ENCODE data around the gene TAOK3.
A peak's percentile ranks its signal among the peaks of the same experiment; 100 is the strongest.

The TAOK3 gene

DNA sequence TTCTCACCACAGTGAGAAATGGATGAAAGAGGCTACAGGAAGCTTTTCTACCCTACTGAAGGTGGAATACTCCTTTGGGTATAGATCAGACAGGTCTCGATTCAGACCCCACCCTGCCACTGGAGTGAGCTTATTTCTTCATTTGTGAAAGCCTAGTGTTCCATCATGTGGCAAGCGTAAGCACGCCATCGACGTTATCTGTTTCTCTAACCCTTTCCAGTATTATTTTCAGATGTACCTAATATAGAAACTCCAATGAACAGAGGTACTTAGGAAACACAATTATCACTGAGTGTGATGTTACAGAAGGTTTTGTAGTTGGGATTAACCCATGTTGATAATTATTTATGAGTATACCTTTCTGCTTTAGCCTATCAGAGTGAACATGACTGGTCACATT is 224.4 kb downstream of the TAOK3 start:
- no peak for DNase-seq (ENCODE audit: low read depth)
- TF ChIP-seq, protein P1, sequence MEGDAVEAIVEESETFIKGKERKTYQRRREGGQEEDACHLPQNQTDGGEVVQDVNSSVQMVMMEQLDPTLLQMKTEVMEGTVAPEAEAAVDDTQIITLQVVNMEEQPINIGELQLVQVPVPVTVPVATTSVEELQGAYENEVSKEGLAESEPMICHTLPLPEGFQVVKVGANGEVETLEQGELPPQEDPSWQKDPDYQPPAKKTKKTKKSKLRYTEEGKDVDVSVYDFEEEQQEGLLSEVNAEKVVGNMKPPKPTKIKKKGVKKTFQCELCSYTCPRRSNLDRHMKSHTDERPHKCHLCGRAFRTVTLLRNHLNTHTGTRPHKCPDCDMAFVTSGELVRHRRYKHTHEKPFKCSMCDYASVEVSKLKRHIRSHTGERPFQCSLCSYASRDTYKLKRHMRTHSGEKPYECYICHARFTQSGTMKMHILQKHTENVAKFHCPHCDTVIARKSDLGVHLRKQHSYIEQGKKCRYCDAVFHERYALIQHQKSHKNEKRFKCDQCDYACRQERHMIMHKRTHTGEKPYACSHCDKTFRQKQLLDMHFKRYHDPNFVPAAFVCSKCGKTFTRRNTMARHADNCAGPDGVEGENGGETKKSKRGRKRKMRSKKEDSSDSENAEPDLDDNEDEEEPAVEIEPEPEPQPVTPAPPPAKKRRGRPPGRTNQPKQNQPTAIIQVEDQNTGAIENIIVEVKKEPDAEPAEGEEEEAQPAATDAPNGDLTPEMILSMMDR (IDR thresholded peaks at IDR 0.05; ENCODE audit: low read depth, low read length, missing control alignments): no peak
- no peak overlapping the region for H3K4me3 ChIP-seq (ENCODE audit: low read depth, low read length)

DNA sequence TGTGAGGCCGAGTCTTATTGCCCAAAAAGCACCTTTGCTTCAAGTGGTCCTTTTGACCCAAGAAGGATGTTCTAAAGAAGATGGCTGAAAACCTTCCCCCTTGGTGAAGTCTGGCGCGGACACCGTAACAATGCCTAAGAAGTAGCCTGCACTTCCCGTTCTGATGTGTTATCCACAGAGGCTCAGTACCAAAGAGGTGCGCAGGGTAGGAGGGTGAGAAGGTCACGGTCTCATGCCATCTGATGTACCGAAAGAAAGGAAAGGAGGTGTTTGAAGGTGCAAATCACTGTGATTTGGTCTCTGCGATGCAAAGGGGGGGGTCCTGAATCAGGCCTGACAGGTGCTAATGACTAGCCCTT is 226.9 kb downstream of the TAOK3 start:
- TF ChIP-seq, protein P1 (IDR thresholded peaks at IDR 0.05; ENCODE audit: low read depth, low read length, missing control alignments): no peak
- no peak overlapping the region for H3K4me3 ChIP-seq (ENCODE audit: low read depth, low read length)
- no peak for DNase-seq (ENCODE audit: low read depth)

DNA sequence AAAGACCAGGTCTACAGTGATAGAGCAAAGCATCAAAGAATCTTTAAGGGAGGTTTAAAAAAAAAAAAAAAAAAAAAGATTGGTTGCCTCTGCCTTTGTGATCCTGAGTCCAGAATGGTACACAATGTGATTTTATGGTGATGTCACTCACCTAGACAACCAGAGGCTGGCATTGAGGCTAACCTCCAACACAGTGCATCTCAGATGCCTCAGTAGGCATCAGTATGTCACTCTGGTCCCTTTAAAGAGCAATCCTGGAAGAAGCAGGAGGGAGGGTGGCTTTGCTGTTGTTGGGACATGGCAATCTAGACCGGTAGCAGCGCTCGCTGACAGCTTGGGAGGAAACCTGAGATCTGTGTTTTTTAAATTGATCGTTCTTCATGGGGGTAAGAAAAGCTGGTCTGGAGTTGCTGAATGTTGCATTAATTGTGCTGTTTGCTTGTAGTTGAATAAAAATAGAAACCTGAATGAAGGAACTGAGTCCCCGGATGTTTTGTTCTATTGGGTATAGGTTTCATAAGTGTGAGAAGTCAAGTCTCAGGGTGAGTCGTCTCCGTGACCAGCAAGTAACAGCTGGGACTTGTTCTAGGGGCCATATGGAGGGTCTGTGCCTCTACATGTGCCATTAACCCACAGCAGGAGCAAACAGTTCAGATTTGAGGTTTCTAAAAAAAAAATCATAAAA is 227.5 kb downstream of the TAOK3 start:
- TF ChIP-seq, protein P1 (IDR thresholded peaks at IDR 0.05; ENCODE audit: low read depth, low read length, missing control alignments): no peak
- no peak overlapping the region for H3K4me3 ChIP-seq (ENCODE audit: low read depth, low read length)
- DNase-seq (ENCODE audit: low read depth): peak; percentile 44

DNA sequence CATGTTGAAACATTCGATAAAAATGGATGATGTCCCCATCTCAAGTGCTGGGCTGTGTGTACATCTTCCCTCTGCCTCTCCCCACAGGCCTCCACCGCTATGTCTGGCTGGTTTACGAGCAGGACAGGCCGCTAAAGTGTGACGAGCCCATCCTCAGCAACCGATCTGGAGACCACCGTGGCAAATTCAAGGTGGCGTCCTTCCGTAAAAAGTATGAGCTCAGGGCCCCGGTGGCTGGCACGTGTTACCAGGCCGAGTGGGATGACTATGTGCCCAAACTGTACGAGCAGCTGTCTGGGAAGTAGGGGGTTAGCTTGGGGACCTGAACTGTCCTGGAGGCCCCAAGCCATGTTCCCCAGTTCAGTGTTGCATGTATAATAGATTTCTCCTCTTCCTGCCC is 228.2 kb downstream of the TAOK3 start:
- TF ChIP-seq, protein P1 (IDR thresholded peaks at IDR 0.05; ENCODE audit: low read depth, low read length, missing control alignments): no peak
- H3K4me3 ChIP-seq (ENCODE audit: low read depth, low read length): no peak overlapping the region
- no peak for DNase-seq (ENCODE audit: low read depth)

DNA sequence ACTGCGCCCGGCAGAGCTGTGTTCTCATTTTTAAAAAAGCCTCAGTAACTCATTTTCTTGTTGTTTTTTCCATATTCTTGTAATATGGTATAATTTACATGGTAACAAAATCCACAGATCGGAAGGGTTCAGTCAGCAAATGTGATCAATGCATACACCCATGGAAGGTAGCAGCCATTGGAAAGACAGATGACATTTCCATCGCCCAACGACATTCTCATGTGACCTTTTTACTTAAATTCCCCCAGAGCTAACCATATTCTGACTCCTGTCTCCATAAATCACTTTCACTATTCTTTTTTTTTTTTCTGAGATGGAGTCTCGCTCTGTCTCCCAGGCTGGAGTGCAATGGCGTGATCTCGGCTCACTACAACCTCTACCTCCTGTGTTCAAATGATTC is 231.9 kb downstream of the TAOK3 start:
- no peak for DNase-seq (ENCODE audit: low read depth)
- TF ChIP-seq, protein P1 (IDR thresholded peaks at IDR 0.05; ENCODE audit: low read depth, low read length, missing control alignments): no peak
- H3K4me3 ChIP-seq (ENCODE audit: low read depth, low read length): no peak overlapping the region

DNA sequence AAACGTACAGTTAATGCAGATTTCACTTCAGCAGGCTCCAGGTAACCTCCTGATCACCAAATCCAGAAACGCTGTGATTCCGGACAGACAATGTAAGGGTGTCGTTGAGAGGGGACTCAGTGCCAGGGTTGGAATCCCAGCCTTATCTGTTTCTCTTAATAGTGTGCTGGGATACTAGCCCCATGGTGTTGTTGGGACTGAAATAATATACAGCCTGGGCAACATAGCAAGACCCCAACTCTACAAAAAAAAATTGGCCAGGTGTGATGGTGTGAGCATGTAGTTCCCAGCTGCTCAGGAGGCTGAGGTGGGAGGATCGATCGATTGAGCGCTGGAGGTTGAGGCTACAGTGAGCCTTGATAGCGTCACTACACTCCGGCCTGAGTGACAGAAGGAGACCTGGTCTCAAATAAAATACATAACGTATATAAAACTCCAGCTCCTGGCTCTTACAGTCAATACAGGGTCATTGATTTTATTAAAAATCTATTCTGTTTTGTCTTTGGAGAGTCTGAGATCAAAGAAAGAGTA is 235.5 kb downstream of the TAOK3 start:
- H3K4me3 ChIP-seq (ENCODE audit: low read depth, low read length): peak overlapping the region; percentile 97
- TF ChIP-seq, protein P1 (IDR thresholded peaks at IDR 0.05; ENCODE audit: low read depth, low read length, missing control alignments): no peak
- DNase-seq (ENCODE audit: low read depth): no peak

DNA sequence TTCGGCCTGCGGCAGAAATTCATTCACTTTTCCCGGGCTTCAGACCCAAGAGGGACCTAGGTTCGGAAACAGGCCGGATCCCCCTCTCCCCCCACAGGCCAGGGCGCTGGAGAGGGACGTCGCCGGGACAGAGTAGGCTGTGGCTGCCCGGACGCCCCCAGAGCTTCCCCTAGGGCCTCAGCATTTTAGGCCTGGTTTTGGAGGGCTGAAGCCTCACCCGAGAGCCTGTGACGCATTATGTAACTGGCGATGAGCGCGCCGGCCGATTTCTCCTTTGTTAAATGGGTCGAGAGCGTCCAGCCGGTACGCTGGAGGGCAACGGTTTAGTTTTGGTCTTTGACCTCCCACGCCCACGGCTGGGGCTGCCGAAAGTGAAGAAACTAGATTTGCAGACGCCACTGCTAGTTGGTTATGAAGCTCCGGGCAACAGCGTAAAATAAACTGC is 236.1 kb downstream of the TAOK3 start:
- TF ChIP-seq, protein P1 (IDR thresholded peaks at IDR 0.05; ENCODE audit: low read depth, low read length, missing control alignments): no peak

More for the DNA sequence above, 236.1 kb downstream of the TAOK3 start:
- H3K4me3 ChIP-seq (ENCODE audit: low read depth, low read length): peak overlapping the region; percentile 97
- DNase-seq (ENCODE audit: low read depth): peak; percentile 36
